ENCODE measurements around the gene SLC16A12. TPM values are rescaled to one million over a fixed set of nuclear protein-coding genes. Genes with fewer than 3 reads are reported as not detected.

The SLC16A12 gene
- total and polyA plus RNA-seq, 12 donors, result 0.25 to 2.4 (median 0.53) TPM; not detected in 1

DNA sequence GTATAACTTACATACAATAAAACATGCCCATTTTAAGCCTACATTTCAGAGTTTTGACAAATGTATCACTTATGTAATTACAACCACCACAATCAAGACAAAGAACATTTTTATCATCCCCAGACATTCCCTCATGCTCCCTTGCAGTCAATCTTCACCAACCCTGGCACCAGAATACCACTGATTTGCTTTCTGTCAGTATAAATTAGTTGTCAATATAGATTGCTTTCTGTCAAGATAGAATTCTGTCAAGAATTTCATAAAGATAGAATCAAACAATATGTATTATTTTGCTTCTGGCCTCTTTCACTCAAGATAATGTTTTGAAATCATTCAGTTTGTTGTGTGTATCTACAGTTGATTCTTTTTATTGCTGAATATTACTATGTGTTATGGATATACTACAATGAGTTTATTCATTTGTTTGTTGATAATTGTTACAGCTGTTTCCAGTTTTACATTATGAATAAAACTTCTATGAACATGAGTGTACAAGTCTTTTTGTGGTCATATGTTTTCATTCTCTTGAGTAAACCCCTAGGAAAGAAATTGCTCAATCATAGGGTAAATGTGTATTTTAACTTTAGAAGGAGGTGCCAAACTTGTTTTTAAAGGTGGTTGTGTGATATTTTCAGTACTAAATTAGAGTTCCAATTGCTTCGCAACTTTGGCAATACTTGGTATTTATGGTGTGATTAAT is 64.1 kb downstream of the SLC16A12 start:
- Histone ChIP-seq H3K36me3 (replicated peaks in 1 of 2) (no peaks in the 10 kb centered on the region), H3K4me3 (no peak overlapping the region), H3K27me3 (no peaks in the 10 kb centered on the region), H3K9me3 (replicated peaks in 1 of 3) (no peaks in the 10 kb centered on the region), H3K4me1 (replicated peaks in 1 of 2) (no peaks in the 10 kb centered on the region), H3K27ac (no peak overlapping the region)
- TF ChIP-seq, protein P1, sequence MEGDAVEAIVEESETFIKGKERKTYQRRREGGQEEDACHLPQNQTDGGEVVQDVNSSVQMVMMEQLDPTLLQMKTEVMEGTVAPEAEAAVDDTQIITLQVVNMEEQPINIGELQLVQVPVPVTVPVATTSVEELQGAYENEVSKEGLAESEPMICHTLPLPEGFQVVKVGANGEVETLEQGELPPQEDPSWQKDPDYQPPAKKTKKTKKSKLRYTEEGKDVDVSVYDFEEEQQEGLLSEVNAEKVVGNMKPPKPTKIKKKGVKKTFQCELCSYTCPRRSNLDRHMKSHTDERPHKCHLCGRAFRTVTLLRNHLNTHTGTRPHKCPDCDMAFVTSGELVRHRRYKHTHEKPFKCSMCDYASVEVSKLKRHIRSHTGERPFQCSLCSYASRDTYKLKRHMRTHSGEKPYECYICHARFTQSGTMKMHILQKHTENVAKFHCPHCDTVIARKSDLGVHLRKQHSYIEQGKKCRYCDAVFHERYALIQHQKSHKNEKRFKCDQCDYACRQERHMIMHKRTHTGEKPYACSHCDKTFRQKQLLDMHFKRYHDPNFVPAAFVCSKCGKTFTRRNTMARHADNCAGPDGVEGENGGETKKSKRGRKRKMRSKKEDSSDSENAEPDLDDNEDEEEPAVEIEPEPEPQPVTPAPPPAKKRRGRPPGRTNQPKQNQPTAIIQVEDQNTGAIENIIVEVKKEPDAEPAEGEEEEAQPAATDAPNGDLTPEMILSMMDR (IDR thresholded peaks at IDR 0.05), result no peak
- TF ChIP-seq POLR2A (IDR thresholded peaks at IDR 0.05), result no peak
- WGBS, 4 donors, result 87 to 97% (median 94%) methylated on average over 1 of the region's 1 CpG
- intact Hi-C loops (cut with DNase I), result no loop called here
- DNase-seq, result no peak

DNA sequence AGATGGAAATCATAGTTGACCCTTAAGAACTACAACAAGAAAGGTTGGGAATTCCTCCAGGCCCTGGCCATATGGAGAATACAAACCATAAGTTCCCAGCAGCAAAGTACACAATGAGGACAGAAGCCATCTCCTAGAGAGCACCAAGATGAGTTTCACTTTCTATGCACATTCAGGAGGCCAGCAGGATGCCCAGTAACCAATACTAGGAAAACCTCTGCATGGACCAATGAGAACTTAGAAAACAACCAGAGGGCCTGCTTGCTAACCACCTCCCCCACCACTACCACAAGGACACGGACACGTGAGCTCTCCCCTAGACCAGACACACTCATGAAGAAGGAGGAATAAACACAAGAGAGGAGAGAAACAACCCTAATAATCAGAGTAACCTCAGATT is 64.8 kb downstream of the SLC16A12 start:
- TF ChIP-seq, protein P1 (IDR thresholded peaks at IDR 0.05), result no peak
- TF ChIP-seq POLR2A (IDR thresholded peaks at IDR 0.05), result no peak
- Histone ChIP-seq H3K27ac (no peak overlapping the region), H3K27me3 (no peaks in the 10 kb centered on the region), H3K4me3 (no peak overlapping the region), H3K4me1 (replicated peaks in 1 of 2) (no peaks in the 10 kb centered on the region), H3K9me3 (replicated peaks in 1 of 3) (no peaks in the 10 kb centered on the region), H3K36me3 (replicated peaks in 1 of 2) (no peaks in the 10 kb centered on the region)
- DNase-seq, result no peak
- intact Hi-C loops (cut with DNase I), result no loop called here
- 36 to 86% (median 84%) methylated on average over 2 of the region's 2 CpGs for WGBS, 4 donors

DNA sequence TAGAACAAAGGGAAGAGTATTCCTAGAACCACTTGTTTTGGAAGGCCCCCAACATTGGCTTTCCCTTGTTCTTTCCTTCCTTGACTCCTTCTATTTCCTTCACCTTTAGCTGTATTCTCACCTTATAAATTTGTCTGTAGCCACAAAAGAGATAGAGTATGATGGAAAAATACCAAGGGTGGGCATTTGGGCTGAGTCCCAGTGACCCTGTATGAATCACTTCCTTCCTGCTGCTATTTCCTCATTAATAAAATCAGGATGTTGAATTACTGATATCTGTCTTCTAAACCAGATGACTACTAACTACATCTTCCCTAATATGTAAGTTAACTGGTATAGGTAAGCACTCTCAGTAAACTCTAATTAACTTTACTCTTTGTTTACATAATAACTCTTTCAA is 65.9 kb downstream of the SLC16A12 start:
- Histone ChIP-seq H3K27me3 (no peaks in the 10 kb centered on the region), H3K27ac (no peak overlapping the region), H3K9me3 (replicated peaks in 1 of 3) (no peaks in the 10 kb centered on the region), H3K4me1 (replicated peaks in 1 of 2) (no peaks in the 10 kb centered on the region), H3K4me3 (no peak overlapping the region), H3K36me3 (replicated peaks in 1 of 2) (no peaks in the 10 kb centered on the region)
- TF ChIP-seq, protein P1 (IDR thresholded peaks at IDR 0.05), result no peak
- TF ChIP-seq POLR2A (IDR thresholded peaks at IDR 0.05), result no peak
- intact Hi-C loops (cut with DNase I), result no loop called here
- no peak for DNase-seq

DNA sequence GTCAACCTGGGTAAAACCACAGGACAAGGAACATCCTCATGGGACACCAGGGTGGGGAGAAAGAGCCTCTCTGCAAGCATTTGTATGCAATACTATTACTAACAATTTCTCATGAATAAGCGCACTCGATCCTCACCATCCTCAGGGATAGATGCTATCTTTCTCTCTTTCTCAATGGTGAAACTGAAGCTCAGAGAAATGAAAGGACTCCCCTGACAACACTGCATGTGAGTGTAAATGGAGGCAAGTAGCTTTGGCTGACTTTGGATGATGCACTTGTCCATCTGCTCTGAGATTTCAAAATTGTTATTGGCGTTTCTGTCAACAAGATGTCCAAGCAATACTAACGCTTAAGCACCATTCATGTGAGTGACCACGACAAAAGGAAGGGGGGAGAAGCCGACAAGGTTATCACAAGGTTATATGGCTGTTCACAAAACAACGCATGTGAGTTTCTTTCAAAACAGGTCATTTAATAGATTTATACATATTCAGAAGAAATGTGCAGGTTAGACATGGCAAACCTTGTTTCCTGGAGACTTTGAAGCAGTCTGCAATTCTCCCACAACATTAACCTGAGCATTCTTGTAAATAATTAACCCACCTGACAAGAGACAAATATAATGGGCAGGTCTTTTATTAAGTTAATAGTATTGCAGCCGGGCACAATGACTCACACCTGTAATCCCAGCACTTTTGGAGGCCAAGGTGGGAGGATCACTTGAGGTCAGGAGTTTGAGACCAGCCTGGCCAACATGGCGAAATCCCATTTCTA is 67.0 kb downstream of the SLC16A12 start:
- no peak overlapping the region for H3K27ac ChIP-seq

More for the DNA sequence above, 67.0 kb downstream of the SLC16A12 start:
- intact Hi-C loops (cut with DNase I), result no loop called here
- Histone ChIP-seq H3K9me3 (replicated peaks in 1 of 3) (no peaks in the 10 kb centered on the region), H3K36me3 (replicated peaks in 1 of 2) (no peaks in the 10 kb centered on the region), H3K4me3 (no peak overlapping the region), H3K27me3 (no peaks in the 10 kb centered on the region), H3K4me1 (replicated peaks in 1 of 2) (no peaks in the 10 kb centered on the region)
- 80 to 83% (median 83%) methylated on average over 9 of the region's 9 CpGs for WGBS, 4 donors
- no peak for DNase-seq
- no peak for TF ChIP-seq POLR2A (IDR thresholded peaks at IDR 0.05)
- TF ChIP-seq, protein P1 (IDR thresholded peaks at IDR 0.05), result no peak
